ENCODE results near the gene CLIC6. TPM values are rescaled to one million over a fixed set of nuclear protein-coding genes. Genes with fewer than 3 reads are reported as not detected.

CLIC6 gene
- total and polyA plus RNA-seq, 2 experiments from 2014 or later = 1.1 to 1.5 TPM

- Mint-ChIP-seq H3K27ac (no peak overlapping the region), H3K9me3 (no peaks in the 10 kb centered on the region; the same call in 1 of the 3 replicates), H3K36me3 (ENCODE audit: low read depth) (no peaks in the 10 kb centered on the region), H3K4me3 (no peak overlapping the region), H3K27me3 (ENCODE audit: insufficient read depth, low read depth, poor library complexity) (peaks cover 2% of the 10 kb centered on the region), H3K4me1 (no peaks in the 10 kb centered on the region; the same call in 2 of the 3 replicates)
- H4K20me1 ChIP-seq (replicated peaks; ENCODE audit: insufficient read depth) = no peaks in the 10 kb centered on the region
- no peaks in the 10 kb centered on the region for H3K9me2 ChIP-seq (ENCODE audit: insufficient read depth)
- H3K79me2 ChIP-seq (replicated peaks; ENCODE audit: insufficient read depth) = no peaks in the 10 kb centered on the region
- no peak overlapping the region for H3K4me3 ChIP-seq
- no peak overlapping the region for H3K4me2 ChIP-seq
- H3K4me1 ChIP-seq (ENCODE audit: insufficient read depth) = no peaks in the 10 kb centered on the region
- no peak overlapping the region for H2AFZ ChIP-seq
- no peaks in the 10 kb centered on the region for H3K36me3 ChIP-seq (ENCODE audit: insufficient read depth)
- no peaks in the 10 kb centered on the region for H3K27me3 ChIP-seq (ENCODE audit: insufficient read depth)
- DNase-seq (ENCODE audit: low spot score) (no peak), ATAC-seq (no peak)
- TF ChIP-seq EZH2phosphoT487 (IDR thresholded peaks at IDR 0.05; ENCODE audit: unreplicated experiment) (no peak), CREB1 (CRISPR knock-in tag; IDR thresholded peaks at IDR 0.05; ENCODE audit: low read depth) (no peak), EZH2 (IDR thresholded peaks at IDR 0.05; ENCODE audit: low read depth, unreplicated experiment) (no peak), POLR2AphosphoS5 (IDR thresholded peaks at IDR 0.05; ENCODE audit: low read depth) (no peak), ZNF331 (CRISPR knock-in tag; IDR thresholded peaks at IDR 0.05; ENCODE audit: low read depth) (no peak), JUNB (IDR thresholded peaks at IDR 0.05; ENCODE audit: unreplicated experiment) (no peak), NANOG (IDR thresholded peaks at IDR 0.05; ENCODE audit: borderline replicate concordance) (no peak), STAT1 (IDR thresholded peaks at IDR 0.05; ENCODE audit: unreplicated experiment) (no peak), REST (IDR thresholded peaks at IDR 0.05; ENCODE audit: unreplicated experiment) (no peak), ZNF114 (CRISPR knock-in tag; IDR thresholded peaks at IDR 0.05) (no peak), CTCF (conservative IDR thresholded peaks at IDR 0.05; ENCODE audit: low read depth in 2 of 2) (no peak)
- TF ChIP-seq, protein P1, sequence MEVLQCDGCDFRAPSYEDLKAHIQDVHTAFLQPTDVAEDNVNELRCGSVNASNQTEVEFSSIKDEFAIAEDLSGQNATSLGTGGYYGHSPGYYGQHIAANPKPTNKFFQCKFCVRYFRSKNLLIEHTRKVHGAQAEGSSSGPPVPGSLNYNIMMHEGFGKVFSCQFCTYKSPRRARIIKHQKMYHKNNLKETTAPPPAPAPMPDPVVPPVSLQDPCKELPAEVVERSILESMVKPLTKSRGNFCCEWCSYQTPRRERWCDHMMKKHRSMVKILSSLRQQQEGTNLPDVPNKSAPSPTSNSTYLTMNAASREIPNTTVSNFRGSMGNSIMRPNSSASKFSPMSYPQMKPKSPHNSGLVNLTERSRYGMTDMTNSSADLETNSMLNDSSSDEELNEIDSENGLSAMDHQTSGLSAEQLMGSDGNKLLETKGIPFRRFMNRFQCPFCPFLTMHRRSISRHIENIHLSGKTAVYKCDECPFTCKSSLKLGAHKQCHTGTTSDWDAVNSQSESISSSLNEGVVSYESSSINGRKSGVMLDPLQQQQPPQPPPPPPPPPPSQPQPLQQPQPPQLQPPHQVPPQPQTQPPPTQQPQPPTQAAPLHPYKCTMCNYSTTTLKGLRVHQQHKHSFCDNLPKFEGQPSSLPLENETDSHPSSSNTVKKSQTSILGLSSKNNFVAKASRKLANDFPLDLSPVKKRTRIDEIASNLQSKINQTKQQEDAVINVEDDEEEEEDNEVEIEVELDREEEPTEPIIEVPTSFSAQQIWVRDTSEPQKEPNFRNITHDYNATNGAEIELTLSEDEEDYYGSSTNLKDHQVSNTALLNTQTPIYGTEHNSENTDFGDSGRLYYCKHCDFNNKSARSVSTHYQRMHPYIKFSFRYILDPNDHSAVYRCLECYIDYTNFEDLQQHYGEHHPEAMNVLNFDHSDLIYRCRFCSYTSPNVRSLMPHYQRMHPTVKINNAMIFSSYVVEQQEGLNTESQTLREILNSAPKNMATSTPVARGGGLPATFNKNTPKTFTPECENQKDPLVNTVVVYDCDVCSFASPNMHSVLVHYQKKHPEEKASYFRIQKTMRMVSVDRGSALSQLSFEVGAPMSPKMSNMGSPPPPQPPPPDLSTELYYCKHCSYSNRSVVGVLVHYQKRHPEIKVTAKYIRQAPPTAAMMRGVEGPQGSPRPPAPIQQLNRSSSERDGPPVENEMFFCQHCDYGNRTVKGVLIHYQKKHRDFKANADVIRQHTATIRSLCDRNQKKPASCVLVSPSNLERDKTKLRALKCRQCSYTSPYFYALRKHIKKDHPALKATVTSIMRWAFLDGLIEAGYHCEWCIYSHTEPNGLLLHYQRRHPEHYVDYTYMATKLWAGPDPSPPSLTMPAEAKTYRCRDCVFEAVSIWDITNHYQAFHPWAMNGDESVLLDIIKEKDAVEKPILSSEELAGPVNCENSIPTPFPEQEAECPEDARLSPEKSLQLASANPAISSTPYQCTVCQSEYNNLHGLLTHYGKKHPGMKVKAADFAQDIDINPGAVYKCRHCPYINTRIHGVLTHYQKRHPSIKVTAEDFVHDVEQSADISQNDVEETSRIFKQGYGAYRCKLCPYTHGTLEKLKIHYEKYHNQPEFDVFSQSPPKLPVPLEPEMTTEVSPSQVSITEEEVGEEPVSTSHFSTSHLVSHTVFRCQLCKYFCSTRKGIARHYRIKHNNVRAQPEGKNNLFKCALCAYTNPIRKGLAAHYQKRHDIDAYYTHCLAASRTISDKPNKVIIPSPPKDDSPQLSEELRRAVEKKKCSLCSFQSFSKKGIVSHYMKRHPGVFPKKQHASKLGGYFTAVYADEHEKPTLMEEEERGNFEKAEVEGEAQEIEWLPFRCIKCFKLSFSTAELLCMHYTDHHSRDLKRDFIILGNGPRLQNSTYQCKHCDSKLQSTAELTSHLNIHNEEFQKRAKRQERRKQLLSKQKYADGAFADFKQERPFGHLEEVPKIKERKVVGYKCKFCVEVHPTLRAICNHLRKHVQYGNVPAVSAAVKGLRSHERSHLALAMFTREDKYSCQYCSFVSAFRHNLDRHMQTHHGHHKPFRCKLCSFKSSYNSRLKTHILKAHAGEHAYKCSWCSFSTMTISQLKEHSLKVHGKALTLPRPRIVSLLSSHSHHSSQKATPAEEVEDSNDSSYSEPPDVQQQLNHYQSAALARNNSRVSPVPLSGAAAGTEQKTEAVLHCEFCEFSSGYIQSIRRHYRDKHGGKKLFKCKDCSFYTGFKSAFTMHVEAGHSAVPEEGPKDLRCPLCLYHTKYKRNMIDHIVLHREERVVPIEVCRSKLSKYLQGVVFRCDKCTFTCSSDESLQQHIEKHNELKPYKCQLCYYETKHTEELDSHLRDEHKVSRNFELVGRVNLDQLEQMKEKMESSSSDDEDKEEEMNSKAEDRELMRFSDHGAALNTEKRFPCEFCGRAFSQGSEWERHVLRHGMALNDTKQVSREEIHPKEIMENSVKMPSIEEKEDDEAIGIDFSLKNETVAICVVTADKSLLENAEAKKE (CRISPR knock-in tag; IDR thresholded peaks at IDR 0.05) = no peak
- H3K27ac ChIP-seq (ENCODE audit: low read depth) = no peak overlapping the region
- no peaks in the 10 kb centered on the region for H3F3A ChIP-seq (replicated peaks; ENCODE audit: low read depth)
Observed at GRCh38 chr21:34765619-34766018, 96.8 kb downstream of the CLIC6 start.

Data from GM23338 (cell line).